CD1c-positive myeloid dendritic cell (primary cell): Measurements from ENCODE around the gene RHOBTB1.

Experiments
- DNase-seq: peaks from one replicate; pipeline ENCODE4 v3.0.0-alpha.2; 2016; ENCODE audit errors: extremely low spot score

RHOBTB1 gene

GRCh38 chr10:60942134-60942787 lies 1.7 kb downstream of the RHOBTB1 start:
- no peak for DNase-seq

- DNase-seq: no peak
Measured at GRCh38 chr10:60940446-60940845, 3.5 kb downstream of the RHOBTB1 start.

- no peak for DNase-seq
Measured at GRCh38 chr10:60937784-60938654, 6.0 kb downstream of the RHOBTB1 start.

GRCh38 chr10:60937022-60937421 lies 7.0 kb downstream of the RHOBTB1 start:
- DNase-seq: no peak

GRCh38 chr10:60934215-60935175 lies 9.5 kb downstream of the RHOBTB1 start:
- DNase-seq: no peak

GRCh38 chr10:60932756-60933155 lies 11.2 kb downstream of the RHOBTB1 start:
- DNase-seq: no peak

- no peak for DNase-seq
Measured at GRCh38 chr10:60930237-60930636, 13.7 kb downstream of the RHOBTB1 start.

GRCh38 chr10:60921633-60922032 lies 22.4 kb downstream of the RHOBTB1 start:
- DNase-seq: no peak

GRCh38 chr10:60920479-60920878 lies 23.5 kb downstream of the RHOBTB1 start:
- no peak for DNase-seq

- no peak for DNase-seq
Measured at GRCh38 chr10:60919551-60919950, 24.4 kb downstream of the RHOBTB1 start.

GRCh38 chr10:60917331-60918280 lies 26.4 kb downstream of the RHOBTB1 start:
- no peak for DNase-seq

- DNase-seq: no peak
Measured at GRCh38 chr10:60916025-60916424, 28.0 kb downstream of the RHOBTB1 start.

- DNase-seq: no peak
Measured at GRCh38 chr10:60914690-60915141, 29.3 kb downstream of the RHOBTB1 start.

GRCh38 chr10:60913657-60914056 lies 30.3 kb downstream of the RHOBTB1 start:
- DNase-seq: no peak

GRCh38 chr10:60913071-60913470 lies 30.9 kb downstream of the RHOBTB1 start:
- no peak for DNase-seq

GRCh38 chr10:60911715-60912114 lies 32.3 kb downstream of the RHOBTB1 start:
- DNase-seq: no peak

GRCh38 chr10:60911216-60911615 lies 32.8 kb downstream of the RHOBTB1 start:
- DNase-seq: no peak

GRCh38 chr10:60910543-60910942 lies 33.4 kb downstream of the RHOBTB1 start:
- peak; percentile 25 for DNase-seq

GRCh38 chr10:60908896-60909295 lies 35.1 kb downstream of the RHOBTB1 start:
- DNase-seq: no peak

GRCh38 chr10:60908031-60908430 lies 36.0 kb downstream of the RHOBTB1 start:
- DNase-seq: no peak

GRCh38 chr10:60907236-60907635 lies 36.7 kb downstream of the RHOBTB1 start:
- DNase-seq: no peak
